Neural crest cell (in vitro differentiated cells): ENCODE measurements around the gene EEF1AKMT3. TPM values are rescaled to one million over a fixed set of nuclear protein-coding genes. Genes with fewer than 3 reads are reported as not detected.

ENCODE experiments used
- DNase-seq: peaks from one replicate; pipeline ENCODE4 v3.0.0; 2021; ENCODE audit warnings: low read depth, mixed read lengths, low spot score
- H3K27ac Mint-ChIP-seq: one replicate; pipeline ENCODE4 v1.8.0; 2021; ENCODE audit warnings: mild to moderate bottlenecking, mixed read lengths; ENCODE audit not compliant: unreplicated experiment
- H3K27me3 Mint-ChIP-seq: 2 replicates; pipeline ENCODE4 v1.8.0; 2021; ENCODE audit warnings: low read depth, mild to moderate bottlenecking, mixed read lengths
- H3K36me3 Mint-ChIP-seq: 2 replicates; pipeline ENCODE4 v1.8.0; 2021; ENCODE audit warnings: low read depth, mild to moderate bottlenecking, mixed read lengths
- H3K4me1 Mint-ChIP-seq: 2 replicates; pipeline ENCODE4 v1.8.0; 2021; ENCODE audit warnings: mixed read lengths
- H3K4me3 Mint-ChIP-seq: one replicate; pipeline ENCODE4 v1.8.0; 2021; ENCODE audit warnings: mild to moderate bottlenecking, mixed read lengths
- H3K9me3 Mint-ChIP-seq: 2 replicates; pipeline ENCODE4 v1.8.0; 2021; ENCODE audit warnings: mixed read lengths
- CTCF ChIP-seq: fragments of 200-600 bp; sonication (generic); conservative IDR thresholded peaks from 2 replicates; pipeline ENCODE4 v1.5.0; 2021; ENCODE audit warnings: antibody characterized with exemption, mild to moderate bottlenecking
- total RNA-seq: library from RNA; stranded (reverse); gene quantifications from 2 replicates; pipeline ENCODE4 v1.2.1, GENCODE V29; 2021

EEF1AKMT3 gene
- total RNA-seq, 1 donor from 2014 or later, result 5.6 TPM

GRCh38 chr12:57724936-57725740 is 47.3 kb upstream of the EEF1AKMT3 start:
- peaks cover 8% of the 10 kb centered on the region for H3K4me1 Mint-ChIP-seq
- no peaks in the 10 kb centered on the region for H3K9me3 Mint-ChIP-seq
- no peak overlapping the region for H3K27ac Mint-ChIP-seq
- DNase-seq, result no peak
- H3K27me3 Mint-ChIP-seq, result peaks cover 72% of the 10 kb centered on the region
- no peak for TF ChIP-seq CTCF
- peaks cover 4% of the 10 kb centered on the region for H3K36me3 Mint-ChIP-seq
- H3K4me3 Mint-ChIP-seq, result peak overlapping the region; percentile 70

GRCh38 chr12:57725851-57726150 is 46.6 kb upstream of the EEF1AKMT3 start:
- Mint-ChIP-seq H3K27me3 (peaks cover 79% of the 10 kb centered on the region), H3K36me3 (peaks cover 4% of the 10 kb centered on the region), H3K27ac (no peak overlapping the region), H3K9me3 (no peaks in the 10 kb centered on the region), H3K4me3 (peak overlapping the region; percentile 97), H3K4me1 (peaks cover 8% of the 10 kb centered on the region)
- DNase-seq, result no peak
- no peak for TF ChIP-seq CTCF

GRCh38 chr12:57726151-57726883 is 46.1 kb upstream of the EEF1AKMT3 start:
- Mint-ChIP-seq H3K4me1 (peaks cover 8% of the 10 kb centered on the region), H3K9me3 (no peaks in the 10 kb centered on the region), H3K27ac (peak overlapping the region; percentile 82), H3K4me3 (peak overlapping the region; percentile 97), H3K27me3 (peaks cover 84% of the 10 kb centered on the region), H3K36me3 (peaks cover 4% of the 10 kb centered on the region)
- DNase-seq, result peak; percentile 80
- peak; percentile 76 for TF ChIP-seq CTCF

GRCh38 chr12:57726884-57727757 is 45.3 kb upstream of the EEF1AKMT3 start:
- peaks cover 92% of the 10 kb centered on the region for H3K27me3 Mint-ChIP-seq
- H3K27ac Mint-ChIP-seq, result no peak overlapping the region
- peak; percentile 36 for TF ChIP-seq CTCF
- peaks cover 8% of the 10 kb centered on the region for H3K4me1 Mint-ChIP-seq
- H3K4me3 Mint-ChIP-seq, result peak overlapping the region; percentile 69
- no peak for DNase-seq
- no peaks in the 10 kb centered on the region for H3K9me3 Mint-ChIP-seq
- H3K36me3 Mint-ChIP-seq, result peaks cover 2% of the 10 kb centered on the region

- Mint-ChIP-seq H3K36me3 (peaks cover 2% of the 10 kb centered on the region), H3K27ac (no peak overlapping the region), H3K27me3 (peaks cover 97% of the 10 kb centered on the region), H3K4me1 (peaks cover 8% of the 10 kb centered on the region), H3K4me3 (peak overlapping the region; percentile 69), H3K9me3 (no peaks in the 10 kb centered on the region)
- TF ChIP-seq CTCF, result no peak
- no peak for DNase-seq
Observed at GRCh38 chr12:57727758-57728395, 44.5 kb upstream of the EEF1AKMT3 start.
